ENCODE data around the gene TSPEAR. TPM values are rescaled to one million over a fixed set of nuclear protein-coding genes. Genes with fewer than 3 reads are reported as not detected.
A peak's percentile ranks its signal among the peaks of the same experiment; 100 is the strongest.

The TSPEAR gene
- total RNA-seq, 4 donors from 2014 or later = 0.18 to 0.69 (median 0.51) TPM; not detected in 1

DNA sequence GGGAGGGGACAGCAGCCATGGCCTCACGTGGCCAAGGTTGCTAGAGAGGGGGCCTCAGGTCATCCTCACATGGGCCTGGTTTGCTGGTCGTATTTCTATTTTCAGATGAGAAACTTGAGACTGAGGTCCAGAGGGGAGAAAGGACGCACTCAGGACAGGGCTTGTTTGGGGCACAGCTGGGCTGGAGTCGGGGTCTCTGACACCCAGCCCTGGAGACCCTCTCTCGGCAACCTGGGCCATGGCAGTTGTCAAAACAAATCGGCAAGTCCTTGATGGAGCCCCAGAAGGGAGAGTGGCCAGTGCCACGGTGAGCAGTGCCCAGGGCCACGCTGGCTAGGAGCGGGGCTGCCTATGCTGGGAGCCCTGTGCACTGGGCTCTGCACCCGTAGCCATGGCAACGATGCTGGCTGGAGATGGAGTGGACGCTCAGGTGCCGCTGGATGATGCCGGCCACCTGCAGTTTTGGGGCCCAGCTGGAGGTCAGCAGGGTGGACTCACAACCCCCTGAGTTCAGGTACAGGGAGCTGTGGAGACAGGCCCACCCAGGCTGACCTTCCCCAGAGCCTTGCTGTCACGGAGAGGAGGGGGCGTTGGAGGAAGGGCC, 244.9 kb downstream of the TSPEAR start:
- DNase-seq = no peak
- Histone ChIP-seq H3K4me1 (no peaks in the 10 kb centered on the region), H3K27me3 (no peaks in the 10 kb centered on the region), H3K36me3 (no peaks in the 10 kb centered on the region), H3K27ac (no peak overlapping the region), H3K9me3 (no peaks in the 10 kb centered on the region), H3K4me3 (no peak overlapping the region)
- intact Hi-C loops (cut with DNase I; ENCODE audit: low total_unique reads) = no loop called here
- TF ChIP-seq, protein P1, sequence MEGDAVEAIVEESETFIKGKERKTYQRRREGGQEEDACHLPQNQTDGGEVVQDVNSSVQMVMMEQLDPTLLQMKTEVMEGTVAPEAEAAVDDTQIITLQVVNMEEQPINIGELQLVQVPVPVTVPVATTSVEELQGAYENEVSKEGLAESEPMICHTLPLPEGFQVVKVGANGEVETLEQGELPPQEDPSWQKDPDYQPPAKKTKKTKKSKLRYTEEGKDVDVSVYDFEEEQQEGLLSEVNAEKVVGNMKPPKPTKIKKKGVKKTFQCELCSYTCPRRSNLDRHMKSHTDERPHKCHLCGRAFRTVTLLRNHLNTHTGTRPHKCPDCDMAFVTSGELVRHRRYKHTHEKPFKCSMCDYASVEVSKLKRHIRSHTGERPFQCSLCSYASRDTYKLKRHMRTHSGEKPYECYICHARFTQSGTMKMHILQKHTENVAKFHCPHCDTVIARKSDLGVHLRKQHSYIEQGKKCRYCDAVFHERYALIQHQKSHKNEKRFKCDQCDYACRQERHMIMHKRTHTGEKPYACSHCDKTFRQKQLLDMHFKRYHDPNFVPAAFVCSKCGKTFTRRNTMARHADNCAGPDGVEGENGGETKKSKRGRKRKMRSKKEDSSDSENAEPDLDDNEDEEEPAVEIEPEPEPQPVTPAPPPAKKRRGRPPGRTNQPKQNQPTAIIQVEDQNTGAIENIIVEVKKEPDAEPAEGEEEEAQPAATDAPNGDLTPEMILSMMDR (IDR thresholded peaks at IDR 0.05) = no peak
- no peak for TF ChIP-seq POLR2A (IDR thresholded peaks at IDR 0.05)

DNA sequence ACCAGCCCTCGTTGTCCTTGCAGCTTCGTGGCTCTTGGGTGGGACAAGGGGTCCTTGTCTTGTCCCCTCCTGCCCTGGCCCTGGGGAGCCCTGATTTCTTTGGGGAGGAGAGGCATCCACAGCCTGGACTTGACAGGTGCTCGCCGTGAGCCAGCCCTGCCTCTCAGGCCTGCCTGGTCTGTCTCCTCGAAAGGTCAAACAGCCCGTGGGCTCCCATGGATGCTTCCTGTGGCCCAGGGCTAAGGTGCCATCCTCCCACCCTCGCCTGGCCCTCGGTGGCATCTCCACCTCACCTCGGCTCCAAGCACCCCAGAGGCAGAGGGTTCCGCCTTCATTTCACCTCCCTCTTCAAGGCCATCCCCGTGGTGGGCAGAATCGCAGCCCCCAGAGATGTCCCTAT, 247.0 kb downstream of the TSPEAR start:
- no peak for DNase-seq
- TF ChIP-seq POLR2A (IDR thresholded peaks at IDR 0.05) = no peak
- TF ChIP-seq, protein P1 (IDR thresholded peaks at IDR 0.05) = no peak

DNA sequence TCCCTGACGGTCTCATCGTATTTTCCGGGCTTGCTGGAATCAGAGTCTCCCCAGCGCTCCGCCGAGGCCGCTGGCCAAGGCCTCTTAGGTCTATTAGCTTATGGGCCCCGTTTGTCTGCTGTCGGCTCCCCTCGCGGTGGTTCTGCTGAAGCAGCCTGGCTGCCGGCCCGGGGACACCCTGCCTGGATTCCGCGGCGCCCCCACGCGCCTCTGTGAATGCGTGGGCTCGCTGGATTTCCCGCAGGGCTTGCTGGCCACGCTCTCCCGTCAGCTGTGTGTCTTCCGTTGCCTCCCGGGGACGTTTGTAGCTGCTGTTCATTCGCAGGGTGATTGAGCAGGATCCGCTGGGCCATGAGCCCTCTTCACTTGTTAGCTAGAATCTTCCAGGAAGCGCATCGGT, 247.6 kb downstream of the TSPEAR start:
- H3K4me3 ChIP-seq = no peak overlapping the region
- intact Hi-C loops (cut with DNase I; ENCODE audit: low total_unique reads) = no loop called here

More for the DNA sequence above, 247.0 kb downstream of the TSPEAR start:
- Histone ChIP-seq H3K4me1 (no peaks in the 10 kb centered on the region), H3K27me3 (no peaks in the 10 kb centered on the region), H3K36me3 (no peaks in the 10 kb centered on the region), H3K4me3 (no peak overlapping the region), H3K27ac (no peak overlapping the region), H3K9me3 (no peaks in the 10 kb centered on the region)
- intact Hi-C loops (cut with DNase I; ENCODE audit: low total_unique reads) = no loop called here

DNA sequence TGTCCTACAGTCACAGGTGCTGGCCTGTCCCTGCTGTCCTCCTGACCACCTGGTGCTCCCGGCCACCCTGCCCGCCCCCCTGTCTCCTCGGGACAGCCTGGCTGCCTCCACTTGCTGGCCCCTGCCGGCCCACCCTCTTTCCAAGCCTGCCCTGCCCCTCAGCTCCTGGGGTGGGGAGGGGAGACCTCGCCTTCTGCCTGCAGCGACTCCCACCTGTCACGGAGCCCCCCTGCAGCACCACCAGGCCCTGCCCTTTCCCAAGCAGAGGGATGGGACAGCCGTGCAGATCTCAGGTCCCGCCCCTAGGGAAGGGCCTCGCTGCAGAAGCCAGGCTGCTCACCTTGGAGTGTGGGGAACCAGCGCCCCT, 248.6 kb downstream of the TSPEAR start:
- DNase-seq = no peak
- H3K4me3 ChIP-seq = no peak overlapping the region
- intact Hi-C loops (cut with DNase I; ENCODE audit: low total_unique reads) = no loop called here
- H3K27ac ChIP-seq = no peak overlapping the region
- TF ChIP-seq, protein P1 (IDR thresholded peaks at IDR 0.05) = no peak
- no peak for TF ChIP-seq POLR2A (IDR thresholded peaks at IDR 0.05)
- no peaks in the 10 kb centered on the region for H3K9me3 ChIP-seq
- H3K27me3 ChIP-seq = no peaks in the 10 kb centered on the region
- H3K4me1 ChIP-seq = no peaks in the 10 kb centered on the region
- no peaks in the 10 kb centered on the region for H3K36me3 ChIP-seq

More for the DNA sequence above, 247.6 kb downstream of the TSPEAR start:
- Histone ChIP-seq H3K4me1 (no peaks in the 10 kb centered on the region), H3K27me3 (no peaks in the 10 kb centered on the region), H3K27ac (no peak overlapping the region), H3K9me3 (no peaks in the 10 kb centered on the region), H3K36me3 (no peaks in the 10 kb centered on the region)
- TF ChIP-seq, protein P1 (IDR thresholded peaks at IDR 0.05) = no peak
- TF ChIP-seq POLR2A (IDR thresholded peaks at IDR 0.05) = no peak
- DNase-seq = peak in 1 of 2 donors; percentile 39

DNA sequence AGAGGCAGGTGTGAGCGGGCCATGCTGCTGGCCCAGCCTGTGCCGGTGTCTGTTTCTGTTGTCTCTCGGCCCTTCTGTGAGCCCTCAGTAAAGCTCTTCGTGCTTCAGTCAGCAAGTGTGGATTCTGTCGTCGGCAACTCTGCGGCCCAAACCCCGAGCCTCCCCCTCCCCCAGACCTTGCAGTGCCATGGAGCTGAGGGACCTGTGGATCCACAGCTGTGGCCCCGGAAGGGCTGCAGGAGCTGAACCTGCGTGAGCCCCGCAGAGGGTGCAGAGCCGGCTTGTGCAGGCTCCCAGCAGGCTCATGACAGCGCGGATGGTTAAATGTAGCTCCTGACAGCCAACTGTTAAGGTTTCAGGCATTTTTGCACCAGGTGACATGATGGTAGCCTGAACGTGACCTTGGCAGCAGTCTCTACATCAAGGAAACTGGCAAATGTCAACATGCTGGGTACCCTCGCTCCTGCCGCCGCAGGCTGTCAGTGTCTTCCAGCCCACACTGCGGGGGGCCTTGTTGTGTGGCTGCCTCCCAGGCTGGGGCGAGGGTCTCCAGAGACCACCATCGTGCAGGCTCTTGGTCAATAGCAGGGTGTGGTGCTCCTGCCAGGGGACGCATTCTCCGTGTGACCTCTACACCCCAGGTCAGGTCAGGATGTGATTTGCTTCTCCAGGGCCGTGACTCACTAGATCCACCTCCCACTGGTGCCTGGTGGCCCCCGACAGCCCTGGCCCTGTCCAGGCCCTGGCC, 249.1 kb downstream of the TSPEAR start:
- intact Hi-C loops (cut with DNase I; ENCODE audit: low total_unique reads) = no loop called here
- no peak overlapping the region for H3K4me3 ChIP-seq
- TF ChIP-seq, protein P1 (IDR thresholded peaks at IDR 0.05) = no peak
- TF ChIP-seq POLR2A (IDR thresholded peaks at IDR 0.05) = no peak
- no peak overlapping the region for H3K27ac ChIP-seq
- no peaks in the 10 kb centered on the region for H3K9me3 ChIP-seq
- DNase-seq = no peak
- no peaks in the 10 kb centered on the region for H3K36me3 ChIP-seq
- no peaks in the 10 kb centered on the region for H3K4me1 ChIP-seq
- H3K27me3 ChIP-seq = no peaks in the 10 kb centered on the region
